LHCN-M2 (cell line): ENCODE results near the gene GRIP2. TPM values are rescaled to one million over a fixed set of nuclear protein-coding genes. Genes with fewer than 3 reads are reported as not detected.

ENCODE experiments used
- DNase-seq: peaks from one replicate; pipeline ENCODE4 v3.0.0-alpha.2; 2012; ENCODE audit warnings: low read depth
- total RNA-seq: library from RNA; depleted of rRNA; stranded (reverse); fragments of >200 nt; gene quantifications from 2 replicates; pipeline ENCODE4 v1.2.3, GENCODE V29; 2014

Gene GRIP2
- total RNA-seq, 1 experiment from 2014 or later = not detected

DNA sequence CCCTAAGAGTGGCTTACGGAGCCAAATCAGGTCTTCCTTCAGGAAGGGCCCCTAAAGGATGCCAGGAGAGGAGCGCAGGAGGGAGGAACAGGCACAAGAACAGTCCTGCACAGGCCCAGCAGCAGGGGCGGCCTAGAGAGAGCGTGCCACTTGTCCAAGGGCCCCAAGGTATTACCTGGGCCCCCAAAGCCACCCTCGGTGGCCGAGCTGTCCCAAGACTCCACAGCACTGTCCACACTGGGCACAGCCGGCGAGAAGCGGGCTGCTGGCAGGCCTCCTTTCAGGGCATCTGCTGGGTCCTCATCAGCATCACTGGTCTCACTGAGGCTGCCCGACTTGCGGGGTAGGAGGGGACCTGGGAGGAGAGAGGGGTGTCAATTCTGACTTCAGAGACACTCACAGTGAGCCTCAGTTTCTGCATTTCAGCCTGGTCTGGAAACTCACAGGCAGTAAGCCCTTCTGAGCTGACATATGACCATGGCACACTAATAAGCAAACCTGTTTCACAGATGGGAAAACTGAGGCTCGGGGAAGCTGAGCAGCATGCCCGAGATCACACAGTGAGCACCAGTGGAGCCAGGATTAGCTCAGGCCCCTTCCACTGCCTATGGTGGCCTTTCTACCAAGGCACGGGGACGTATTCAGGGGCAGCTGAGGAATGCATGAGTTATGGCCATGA, 33.4 kb downstream of the GRIP2 start:
- no peak for DNase-seq

DNA sequence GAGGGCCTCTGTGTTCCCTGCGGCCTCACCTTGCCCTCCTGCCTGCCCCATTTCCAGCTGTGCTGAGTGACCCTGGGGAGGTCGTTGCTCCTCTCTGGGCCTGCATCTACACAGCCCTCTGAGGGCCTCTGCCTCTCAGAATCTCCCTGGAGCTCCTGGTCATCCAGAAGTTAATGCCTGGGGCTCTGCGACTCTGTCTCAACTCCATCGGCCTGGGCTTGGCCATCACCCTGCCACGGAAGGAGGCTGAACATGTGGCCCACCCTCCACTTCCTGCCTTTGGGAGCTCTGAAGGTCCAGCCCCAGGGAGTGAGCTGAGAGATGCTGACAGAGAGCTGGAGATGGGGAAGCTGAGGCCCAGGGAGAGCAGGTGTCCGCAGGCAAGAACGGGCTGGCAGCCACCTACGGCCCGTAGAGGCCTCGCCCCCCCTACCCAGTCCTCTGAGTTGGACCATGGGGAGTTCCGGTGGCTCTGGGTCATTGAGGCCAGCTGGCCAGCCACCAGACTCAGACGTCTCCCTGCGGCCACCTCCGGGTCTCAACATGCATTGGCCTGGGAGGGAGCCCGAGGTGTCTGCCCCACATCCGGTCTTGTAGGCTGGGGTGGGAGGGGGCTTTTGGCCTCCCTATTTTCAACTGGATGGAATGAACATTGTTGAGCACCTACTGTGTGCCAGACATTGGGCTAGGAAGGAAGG, 34.2 kb downstream of the GRIP2 start:
- DNase-seq = no peak

DNA sequence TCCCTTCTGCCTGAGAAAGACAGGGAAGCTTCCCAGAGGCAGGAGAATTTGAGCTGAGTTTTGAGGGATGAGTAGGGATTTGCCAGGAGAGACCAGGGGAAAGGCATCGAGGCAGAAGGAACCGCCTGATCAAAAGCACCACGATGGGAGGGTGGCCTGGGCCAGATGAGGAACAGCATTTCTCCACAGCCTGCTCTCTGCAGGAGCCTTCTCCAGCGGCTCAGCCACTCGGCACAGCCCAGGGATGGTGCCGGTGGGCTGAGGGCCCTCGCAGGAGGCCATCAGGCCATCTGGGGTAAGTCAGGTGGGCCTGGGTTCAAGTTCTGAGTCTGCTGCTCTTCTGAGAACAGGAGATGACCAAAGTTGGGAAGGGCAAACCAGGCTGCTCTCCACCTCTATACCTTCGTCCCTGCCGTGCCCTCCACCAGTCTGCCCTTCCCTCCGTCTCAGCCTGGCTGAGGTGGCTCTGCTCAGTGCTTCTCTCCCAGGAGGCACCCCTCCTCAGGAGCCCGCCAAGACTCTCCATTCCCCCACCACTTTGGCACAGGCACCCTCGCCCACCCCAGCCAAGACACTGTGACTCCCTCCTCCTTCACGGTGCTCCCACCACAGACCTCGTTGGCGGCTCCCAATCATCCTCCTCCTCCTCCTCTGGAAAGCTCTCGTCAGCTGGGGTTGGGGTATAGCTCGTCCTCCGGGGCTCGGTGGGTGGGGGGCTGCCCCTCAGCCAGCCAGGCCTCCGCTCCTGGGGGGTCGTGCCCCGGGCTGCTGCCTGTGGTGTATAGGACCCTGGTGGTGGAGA, 34.9 kb downstream of the GRIP2 start:
- DNase-seq = no peak

DNA sequence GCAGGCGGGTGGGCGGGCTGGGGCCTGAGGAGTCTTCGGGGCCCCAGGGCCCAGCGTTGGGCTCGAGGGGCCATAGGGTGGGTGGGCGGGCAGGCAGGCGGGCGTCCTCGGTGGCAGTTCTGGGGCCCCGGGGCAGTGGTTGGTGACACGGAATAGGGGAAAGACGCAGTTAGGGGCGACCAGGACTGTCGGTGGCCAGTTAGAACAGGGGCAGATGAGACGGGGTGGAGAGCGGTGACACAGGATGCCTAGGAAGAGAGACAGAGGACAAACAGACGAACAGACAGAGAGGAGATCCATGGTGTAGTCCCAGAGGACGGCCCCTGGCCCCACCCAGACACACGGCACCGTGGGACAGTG, 36.5 kb downstream of the GRIP2 start:
- DNase-seq = no peak

DNA sequence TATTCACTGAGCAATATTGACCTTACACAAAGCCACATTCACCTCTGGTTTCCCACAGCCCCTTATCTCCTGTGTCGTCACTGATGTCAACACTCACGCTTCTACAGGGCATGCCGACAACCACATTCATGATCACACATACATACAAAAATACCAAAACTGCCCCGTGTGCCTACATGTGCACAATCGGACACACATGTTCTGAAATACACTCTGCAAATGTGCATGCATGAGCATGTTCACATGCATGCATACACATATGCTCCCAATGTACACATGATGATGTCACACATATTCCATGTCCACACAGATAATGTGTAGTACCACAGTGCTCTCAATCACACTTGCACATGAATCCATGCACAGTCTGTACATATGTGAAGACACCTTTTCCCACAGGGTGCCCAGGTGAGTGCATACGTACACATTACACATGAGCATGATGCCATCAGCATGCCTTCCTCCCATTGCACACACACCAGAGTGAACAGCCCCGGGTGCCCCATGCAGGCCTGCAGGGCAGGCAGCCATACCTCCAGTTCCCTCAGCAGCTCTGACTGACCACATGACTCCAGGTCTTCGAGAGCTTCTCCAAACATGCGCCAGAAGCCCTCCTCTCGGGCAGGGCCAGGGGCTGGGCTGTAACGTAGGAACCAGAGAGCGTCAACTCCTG, 37.0 kb downstream of the GRIP2 start:
- DNase-seq = no peak

DNA sequence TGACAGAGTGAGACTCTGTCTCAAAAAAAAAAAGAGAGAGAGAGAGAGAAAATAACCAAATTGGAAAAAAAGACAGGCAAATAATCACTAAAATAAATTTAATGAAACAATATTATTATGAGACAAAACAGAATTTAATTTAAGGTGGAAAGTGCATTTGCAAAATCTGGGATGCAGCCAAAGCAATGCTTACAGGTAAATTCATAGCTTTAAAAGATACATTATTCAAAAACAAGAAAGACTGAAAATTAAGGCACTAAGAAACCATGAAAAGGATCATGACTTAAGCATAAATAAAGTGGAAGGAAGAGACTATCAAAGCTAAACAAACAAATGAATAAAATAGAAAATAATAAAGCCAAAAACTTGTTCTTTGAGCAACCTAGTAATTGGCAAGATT, 37.7 kb downstream of the GRIP2 start:
- no peak for DNase-seq

DNA sequence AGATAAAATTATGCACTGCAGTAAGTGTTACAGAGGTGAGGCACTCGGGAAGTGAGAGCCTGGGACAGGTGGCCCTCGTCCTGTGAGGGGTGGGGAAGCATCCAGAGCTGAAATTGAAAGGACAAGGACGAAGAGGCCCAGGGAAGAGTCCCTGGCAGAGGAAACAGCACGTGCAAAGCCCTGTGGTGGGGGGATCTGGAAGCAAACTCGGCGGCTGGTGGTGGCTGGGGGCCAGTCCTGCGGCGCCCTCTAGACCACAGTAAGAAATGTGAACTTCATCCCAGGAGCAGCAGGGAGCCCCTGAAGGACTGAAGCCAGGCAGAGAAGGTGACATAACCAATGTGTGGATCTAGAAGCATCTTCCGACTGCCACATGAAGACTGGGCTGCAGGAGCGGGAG, 42.8 kb downstream of the GRIP2 start:
- no peak for DNase-seq

DNA sequence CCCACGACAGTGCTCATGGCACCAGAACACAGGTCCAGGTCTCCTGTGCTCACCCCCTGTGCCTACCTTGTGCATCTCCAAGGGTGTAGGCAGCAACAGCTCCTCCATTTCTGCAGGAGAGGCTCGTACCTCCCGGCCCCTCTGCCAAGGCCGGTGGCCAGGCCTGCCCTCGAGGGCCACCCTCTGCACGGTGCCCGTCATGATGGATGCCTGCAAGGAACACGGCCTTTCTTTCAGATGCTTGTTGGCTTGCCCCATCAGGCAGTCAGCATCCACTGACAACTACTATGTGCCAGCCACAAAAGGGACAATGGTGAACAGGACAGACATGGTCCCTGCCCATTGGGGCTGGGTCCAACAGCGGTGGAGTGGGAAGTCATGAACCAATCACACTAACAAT, 43.8 kb downstream of the GRIP2 start:
- no peak for DNase-seq

DNA sequence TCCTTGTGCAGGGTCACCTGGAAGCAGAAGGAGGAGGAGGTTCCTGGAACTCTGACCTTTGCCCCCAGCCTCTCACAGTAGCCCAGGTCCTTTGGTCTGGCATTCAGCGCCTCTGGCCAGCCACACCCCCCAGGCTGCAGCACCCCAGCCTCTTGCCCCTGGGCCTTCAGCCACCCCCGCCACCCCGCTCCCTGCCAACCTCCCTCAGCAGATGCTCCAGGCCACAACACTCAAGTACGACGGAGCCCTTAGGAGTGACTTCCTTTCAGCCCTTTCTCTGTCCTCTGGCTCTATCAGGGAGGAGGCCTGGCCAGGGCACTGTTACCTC, 45.2 kb downstream of the GRIP2 start:
- DNase-seq = no peak

DNA sequence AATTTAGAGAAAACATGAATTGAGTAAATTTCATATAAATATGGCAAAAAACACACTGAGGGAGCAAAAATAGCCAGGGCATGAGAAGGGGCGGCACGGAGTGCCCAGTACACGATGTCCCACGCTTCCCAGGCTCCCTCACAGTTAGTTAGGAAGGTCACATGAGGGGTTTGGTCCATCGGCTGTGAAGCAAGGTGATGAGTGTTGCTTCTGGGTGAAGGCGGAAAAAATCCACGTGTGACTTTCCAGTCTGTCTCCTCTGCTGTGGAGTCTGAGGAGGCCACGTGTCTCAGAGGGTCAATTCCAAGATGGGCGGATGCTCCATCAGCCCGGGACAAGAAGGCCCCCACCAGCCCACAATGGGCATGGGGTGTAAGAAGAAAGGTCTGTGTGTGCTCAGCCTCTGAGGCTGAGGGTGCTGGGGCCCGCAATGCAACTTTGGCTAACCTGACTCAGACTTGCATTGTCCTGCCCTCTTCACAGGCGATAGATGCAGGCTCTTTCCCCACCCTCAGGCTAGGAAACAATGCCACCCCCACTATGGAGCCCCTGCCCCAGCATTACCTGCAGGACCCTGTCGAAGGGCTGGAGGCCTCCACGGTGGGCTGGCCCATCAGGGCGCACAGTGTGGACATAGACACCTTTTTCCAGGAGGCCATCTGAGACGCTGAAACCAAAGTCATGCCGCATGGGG, 45.7 kb downstream of the GRIP2 start:
- DNase-seq = no peak

DNA sequence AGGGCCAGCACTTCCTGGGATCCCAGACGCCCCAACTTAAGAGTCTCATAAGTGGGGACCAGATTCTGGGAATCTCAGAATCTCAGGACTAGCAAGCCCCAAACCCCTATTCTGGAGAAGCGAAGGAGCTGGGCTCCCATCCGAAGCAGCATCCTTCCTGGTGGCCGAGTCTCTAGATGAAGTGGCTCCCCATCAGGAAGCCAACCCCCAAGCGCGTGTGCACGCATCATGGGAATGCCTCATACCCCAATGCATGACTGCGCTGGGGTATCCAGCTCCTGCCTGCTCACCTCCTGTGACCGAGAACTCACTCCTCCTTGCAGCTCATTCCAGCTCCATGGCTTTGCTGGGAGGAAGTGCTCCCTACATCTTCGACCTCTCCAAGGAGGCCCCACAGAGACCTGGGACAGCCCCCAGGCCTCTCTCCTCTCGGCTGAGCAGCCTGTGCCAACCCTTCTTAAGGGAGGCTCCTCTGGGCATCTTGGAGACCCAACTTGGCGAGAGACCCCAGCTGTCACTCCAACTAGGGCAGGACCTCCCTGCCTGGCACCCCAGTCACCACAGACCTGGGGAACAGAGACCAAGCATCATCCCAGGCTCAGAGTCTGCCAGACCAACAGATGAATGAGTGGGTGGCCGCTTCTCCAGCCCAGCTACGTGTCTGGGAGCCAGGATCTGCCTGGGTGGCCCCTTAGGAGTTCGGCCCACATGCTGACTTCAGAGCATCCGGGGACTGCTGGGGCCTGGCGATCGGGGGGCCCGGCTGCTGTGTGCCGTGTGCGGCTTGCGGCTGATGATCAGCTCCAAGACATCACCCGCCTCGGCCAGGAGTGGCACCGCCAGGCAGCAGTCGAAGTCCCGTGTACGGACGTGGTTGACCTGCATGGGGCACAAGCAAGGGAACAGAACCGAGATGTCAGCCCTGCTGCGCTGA, 46.9 kb downstream of the GRIP2 start:
- no peak for DNase-seq

DNA sequence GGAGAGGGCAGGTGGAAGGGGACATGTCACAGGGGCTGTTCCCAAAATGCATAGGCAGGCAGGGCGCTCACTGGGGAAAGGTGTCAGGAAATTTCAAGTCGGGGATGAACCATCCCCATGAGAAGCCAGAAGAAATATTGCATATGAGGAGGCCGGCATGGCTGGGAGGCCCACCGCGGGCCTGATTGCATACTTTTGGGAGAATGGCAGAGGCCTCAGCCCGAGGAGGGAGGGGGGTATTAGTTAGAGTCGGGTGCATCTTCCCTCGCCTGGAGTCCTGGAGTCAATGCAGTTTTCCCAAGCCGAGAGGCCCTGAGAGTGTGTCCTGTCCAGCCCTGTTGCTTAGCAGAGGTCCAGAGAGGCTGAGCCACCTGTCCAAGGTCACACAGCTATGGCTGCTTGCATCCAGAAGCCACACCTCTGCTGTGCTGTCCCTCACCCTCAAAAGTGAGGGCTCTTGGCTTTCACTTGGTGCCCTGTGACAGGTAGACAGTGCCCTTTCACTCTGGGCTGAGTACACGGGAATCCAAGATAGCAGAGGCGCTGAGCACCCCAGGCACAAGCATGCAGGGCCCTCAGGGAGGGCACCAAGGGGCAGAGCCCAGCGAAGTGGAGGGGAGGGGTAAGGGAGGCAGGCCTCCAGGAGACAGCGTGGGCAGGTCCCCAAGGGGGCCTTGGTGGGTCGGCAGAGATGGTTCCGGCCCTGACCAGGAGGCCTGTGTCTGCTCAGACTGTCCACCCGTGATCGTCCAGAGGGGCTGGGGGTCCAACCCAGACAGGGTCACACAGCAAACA, 48.5 kb downstream of the GRIP2 start:
- no peak for DNase-seq

DNA sequence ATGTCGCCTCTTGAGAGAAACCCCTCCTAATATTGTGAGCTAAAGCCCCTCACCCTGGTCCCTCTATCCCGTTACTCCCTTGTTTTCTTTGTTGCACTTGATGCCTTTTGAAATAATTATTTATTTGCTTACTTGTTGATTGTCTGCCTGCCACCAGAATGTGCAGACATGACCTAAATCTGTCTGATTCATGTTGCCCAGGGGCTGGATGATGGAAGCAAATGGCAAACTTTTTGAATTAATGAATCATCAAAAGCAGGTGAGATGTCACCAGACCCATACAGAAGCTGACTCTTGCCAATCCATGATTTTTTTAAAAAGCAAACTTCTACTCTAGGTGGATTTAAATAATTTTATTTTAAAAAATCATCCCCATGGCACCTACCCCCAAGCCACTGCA, 49.3 kb downstream of the GRIP2 start:
- DNase-seq = no peak

DNA sequence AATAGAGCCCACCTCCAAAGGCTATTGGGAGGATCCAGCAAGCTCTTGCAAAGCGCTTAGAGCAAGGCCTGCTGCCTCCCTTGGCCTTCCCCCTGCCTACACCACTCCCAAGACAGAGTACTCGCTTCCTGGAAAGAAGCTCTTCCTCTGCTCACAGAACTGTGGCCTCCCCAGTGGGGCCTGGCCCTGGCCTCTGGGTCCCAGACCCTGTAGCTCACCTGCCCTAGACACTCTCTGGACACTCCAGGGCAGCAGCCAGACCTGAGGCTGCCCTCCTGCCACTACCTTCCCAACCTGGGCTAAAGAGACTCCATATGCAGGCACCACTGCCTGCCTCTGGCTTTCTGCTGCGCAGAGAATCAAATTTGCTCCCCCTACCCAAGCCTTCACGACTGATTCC, 49.9 kb downstream of the GRIP2 start:
- no peak for DNase-seq

DNA sequence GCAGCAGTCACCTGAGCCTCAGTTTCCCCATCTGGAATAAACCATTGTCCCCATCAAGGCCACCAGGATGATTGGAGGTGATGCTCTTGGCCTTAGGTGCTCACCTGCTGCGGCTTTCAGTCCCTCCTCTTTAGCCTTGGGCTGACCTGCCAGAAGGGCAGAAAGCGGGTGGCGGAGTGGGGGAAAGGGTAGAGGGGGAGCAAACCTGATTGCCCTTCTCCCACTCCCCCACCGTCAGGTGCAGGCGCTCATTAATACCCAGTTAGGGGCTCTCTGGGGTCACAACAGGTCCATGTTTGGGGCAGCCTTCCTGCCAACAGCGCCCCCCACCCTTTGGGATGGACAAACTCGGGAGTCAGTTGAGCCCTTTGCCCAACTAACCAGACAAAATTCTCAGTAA, 50.5 kb downstream of the GRIP2 start:
- DNase-seq = no peak

DNA sequence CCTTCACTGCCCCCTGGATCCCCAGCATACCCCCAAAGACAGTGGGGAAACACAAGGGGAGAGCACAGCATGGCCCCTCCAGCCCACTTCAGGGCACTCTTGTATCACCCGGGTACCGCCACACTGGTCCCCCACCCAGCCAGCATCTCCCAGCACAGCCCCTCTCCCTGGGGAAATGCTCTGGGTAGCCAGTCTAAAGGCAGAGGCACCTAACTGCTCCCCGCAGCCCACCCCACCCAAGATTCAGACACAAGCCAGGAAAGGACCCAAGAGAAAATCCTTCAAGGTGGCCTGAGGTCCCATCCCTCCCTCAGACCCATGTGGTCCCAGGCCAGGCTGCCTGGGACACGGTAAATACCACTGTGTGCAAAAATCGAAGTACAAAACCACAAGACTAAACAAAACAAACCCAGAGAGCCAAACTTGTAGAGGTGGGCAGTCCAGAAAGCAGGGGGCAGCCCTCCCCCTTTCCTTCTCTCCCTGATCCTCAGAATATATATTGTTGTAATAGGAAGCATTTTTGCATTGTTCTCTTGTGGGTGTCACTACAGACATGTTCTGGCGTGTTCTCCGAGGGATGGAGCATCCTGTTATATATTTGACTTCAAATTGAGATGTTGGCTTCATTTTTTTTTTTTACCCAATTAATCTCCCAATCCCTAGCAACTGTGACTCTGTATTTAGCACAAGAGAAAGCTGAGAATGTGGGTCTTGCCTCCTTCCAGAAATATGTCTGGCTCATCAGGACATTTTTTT, 51.7 kb downstream of the GRIP2 start:
- no peak for DNase-seq

DNA sequence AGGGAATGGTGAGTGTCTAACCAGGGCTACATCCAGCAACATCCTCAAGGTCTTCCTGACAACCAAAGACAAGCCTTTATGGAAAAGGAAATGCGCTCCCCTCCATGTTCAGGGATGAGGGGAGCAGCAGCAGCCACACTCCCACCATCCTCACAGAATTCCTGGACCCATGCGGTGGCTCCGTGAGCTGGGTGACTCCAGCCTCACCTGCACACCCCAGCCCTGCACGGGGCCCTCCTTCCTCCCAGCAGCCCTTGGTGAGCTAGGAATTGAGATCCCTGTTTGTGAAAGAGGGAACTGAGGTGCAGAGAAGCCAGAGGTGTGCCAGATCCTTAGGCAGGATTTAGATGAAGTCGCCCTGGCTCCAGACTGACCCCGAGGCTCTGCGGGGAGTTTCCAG, 52.3 kb downstream of the GRIP2 start:
- no peak for DNase-seq

DNA sequence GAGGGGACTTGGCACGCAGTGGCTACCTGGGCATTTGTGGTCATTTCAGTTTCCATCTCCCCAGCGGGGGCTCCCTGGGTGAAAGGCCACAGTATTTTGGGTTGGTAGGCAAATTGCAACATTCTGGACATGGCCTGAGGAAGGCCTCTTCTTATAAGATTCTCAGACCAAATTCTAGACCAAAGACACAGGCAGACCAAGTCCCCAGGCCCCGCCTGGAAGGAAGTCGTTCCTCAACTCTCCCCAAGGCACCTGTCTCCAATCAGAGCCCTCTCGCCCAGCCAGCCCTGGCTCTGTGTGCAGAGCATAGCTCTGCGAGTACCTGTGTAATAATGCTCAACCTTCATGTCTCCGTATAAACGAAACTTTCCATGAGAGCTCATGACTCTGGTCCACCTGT, 53.1 kb downstream of the GRIP2 start:
- no peak for DNase-seq

DNA sequence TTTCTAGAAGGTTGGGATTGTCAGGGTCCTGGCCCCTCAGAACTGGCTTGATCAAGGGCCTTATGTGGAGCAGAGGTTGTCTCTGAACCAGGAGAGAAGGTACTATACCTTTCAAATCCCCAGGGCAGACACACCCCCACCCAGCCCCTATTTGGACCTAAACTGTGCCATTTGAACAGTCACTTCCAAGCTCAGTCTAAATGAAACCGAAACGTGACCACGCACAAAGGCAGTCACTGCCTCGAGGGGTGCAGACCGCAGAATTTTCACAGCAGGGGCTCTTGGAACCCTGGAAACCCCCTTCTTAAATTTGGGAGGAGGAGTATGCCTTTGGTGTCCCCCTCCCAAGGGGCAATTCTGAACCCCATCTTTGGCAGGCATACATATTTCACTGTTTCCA, 53.7 kb downstream of the GRIP2 start:
- no peak for DNase-seq
